NCI-H345 (cell line): Measurements from ENCODE around the gene SCAANT1.

Experiments used
- DNase-seq: peaks from one replicate; lab custom pipeline; 2025; lab: John Stamatoyannopoulos, UW

The SCAANT1 gene

GRCh38 chr3:63911873-63912767 is at the start of gene SCAANT1:
Gene SCAANT1 (minus strand): TSS chr3:63912383.
- DNase-seq = peak; percentile 65

GRCh38 chr3:63961891-63962290 is 49.7 kb upstream of the SCAANT1 start:
- DNase-seq = peak; percentile 27

GRCh38 chr3:63960048-63960711 is 48.0 kb upstream of the SCAANT1 start:
- DNase-seq = no peak

GRCh38 chr3:63959146-63959545 is 47.0 kb upstream of the SCAANT1 start:
- no peak for DNase-seq

GRCh38 chr3:63955830-63956545 is 43.8 kb upstream of the SCAANT1 start:
- DNase-seq = no peak

GRCh38 chr3:63955036-63955650 is 43.0 kb upstream of the SCAANT1 start:
- no peak for DNase-seq

- DNase-seq = no peak
Measured at GRCh38 chr3:63954182-63954581, 42.0 kb upstream of the SCAANT1 start.

- no peak for DNase-seq
Measured at GRCh38 chr3:63952248-63952594, 40.0 kb upstream of the SCAANT1 start.

- DNase-seq = no peak
Measured at GRCh38 chr3:63951492-63952247, 39.5 kb upstream of the SCAANT1 start.

GRCh38 chr3:63950698-63951097 is 38.5 kb upstream of the SCAANT1 start:
- DNase-seq = no peak

- DNase-seq = no peak
Measured at GRCh38 chr3:63949005-63949404, 36.8 kb upstream of the SCAANT1 start.

GRCh38 chr3:63947594-63947993 is 35.4 kb upstream of the SCAANT1 start:
- no peak for DNase-seq

GRCh38 chr3:63946753-63947152 is 34.6 kb upstream of the SCAANT1 start:
- DNase-seq = no peak

GRCh38 chr3:63945558-63946096 is 33.4 kb upstream of the SCAANT1 start:
- DNase-seq = no peak

GRCh38 chr3:63943678-63944077 is 31.5 kb upstream of the SCAANT1 start:
- no peak for DNase-seq

- no peak for DNase-seq
Measured at GRCh38 chr3:63942528-63942927, 30.3 kb upstream of the SCAANT1 start.

- DNase-seq = no peak
Measured at GRCh38 chr3:63940389-63940757, 28.2 kb upstream of the SCAANT1 start.

- no peak for DNase-seq
Measured at GRCh38 chr3:63937661-63938651, 25.8 kb upstream of the SCAANT1 start.

- DNase-seq = no peak
Measured at GRCh38 chr3:63936925-63937324, 24.7 kb upstream of the SCAANT1 start.
